T-helper 9 cell (primary cell): ENCODE results near the gene CALML3.

Source experiments
- DNase-seq: peaks from one replicate; pipeline ENCODE4 v3.0.0-alpha.2; 2020

Gene CALML3

DNA sequence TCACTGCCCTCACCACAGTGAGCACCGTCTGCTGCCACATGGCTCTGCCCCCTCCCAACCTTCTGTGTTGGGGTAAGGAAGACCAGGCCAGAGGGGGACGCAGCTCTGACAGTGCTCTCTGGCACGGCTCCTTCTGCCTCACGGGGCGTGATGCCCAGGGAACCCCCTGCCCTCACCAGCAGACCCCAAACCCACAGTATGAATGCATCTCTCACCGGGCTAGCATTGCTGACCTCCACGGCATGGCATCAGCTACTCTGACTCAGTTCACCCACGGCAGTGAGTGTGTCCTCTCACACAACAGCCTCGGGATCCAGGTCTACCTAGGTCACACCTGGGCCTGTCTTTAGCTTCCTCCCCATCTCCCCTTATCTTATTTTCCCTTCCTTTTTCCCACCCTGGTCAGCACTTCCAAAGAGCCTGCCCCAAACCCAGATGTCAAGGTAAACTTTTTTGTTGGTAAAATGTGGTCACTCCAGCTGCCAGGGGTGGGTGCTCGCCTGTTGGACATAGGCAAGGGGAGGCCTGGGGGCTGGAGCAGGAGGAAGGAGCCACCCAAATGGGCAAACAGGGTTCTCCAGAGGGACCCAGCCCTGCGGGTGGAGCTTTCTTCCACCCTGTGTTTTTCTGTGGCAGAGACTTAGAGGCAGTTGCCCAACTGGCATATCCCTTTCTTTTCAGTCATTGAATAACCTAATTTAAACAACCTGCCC is 4.4 kb downstream of the CALML3 start:
- no peak for DNase-seq

DNA sequence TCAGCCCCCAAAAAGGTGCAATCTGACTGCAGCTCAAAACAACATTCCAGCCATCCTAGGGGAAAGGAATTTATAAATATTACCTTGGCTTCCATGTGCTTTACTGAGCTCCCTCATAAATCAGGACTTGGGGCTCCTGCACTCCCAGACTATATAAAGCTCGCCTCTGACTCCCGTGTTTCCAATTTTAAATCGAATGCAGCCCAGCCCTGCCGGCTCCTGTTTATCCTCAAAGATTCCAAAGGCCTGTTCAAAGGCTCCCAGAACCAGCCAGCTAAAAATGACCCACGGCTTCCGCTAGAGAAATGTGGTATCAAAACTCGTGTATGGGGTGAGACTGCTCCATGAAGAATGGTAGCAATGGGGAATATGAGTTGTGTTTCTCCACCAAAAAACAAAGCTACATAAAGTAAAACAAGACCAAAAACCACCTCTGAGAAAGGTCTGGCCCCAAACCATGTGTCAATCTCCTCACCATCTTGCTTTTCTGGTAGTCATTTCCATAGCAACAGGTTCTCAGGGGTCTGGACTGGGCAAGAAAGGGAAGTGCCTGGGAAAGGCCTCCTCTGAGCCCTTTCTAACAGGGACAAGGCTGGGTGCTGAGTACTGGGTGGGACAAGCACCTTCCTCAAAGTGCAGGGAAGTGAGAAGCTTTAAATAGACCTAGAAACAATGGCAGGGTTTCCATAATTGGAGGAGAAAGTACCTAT is 5.1 kb downstream of the CALML3 start:
- no peak for DNase-seq

DNA sequence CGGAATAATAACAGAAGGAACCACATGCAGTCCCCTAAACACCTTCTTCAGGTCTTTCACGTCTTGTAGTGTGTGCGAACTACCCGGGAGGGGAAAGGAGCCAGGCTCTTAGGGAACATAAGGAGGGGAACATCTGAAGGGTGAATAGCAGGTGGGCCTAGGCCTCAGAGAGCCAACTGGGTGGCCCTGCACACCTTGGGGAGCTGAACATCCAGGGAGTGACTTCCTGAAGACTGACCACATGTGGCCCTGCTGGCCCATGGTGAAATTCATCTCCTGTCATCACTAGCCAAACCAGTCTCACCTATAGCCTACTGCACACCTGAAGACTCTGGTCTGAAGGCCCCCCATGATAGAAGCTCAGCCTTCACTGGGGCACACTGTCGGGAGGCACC is 5.6 kb downstream of the CALML3 start:
- DNase-seq, result no peak

DNA sequence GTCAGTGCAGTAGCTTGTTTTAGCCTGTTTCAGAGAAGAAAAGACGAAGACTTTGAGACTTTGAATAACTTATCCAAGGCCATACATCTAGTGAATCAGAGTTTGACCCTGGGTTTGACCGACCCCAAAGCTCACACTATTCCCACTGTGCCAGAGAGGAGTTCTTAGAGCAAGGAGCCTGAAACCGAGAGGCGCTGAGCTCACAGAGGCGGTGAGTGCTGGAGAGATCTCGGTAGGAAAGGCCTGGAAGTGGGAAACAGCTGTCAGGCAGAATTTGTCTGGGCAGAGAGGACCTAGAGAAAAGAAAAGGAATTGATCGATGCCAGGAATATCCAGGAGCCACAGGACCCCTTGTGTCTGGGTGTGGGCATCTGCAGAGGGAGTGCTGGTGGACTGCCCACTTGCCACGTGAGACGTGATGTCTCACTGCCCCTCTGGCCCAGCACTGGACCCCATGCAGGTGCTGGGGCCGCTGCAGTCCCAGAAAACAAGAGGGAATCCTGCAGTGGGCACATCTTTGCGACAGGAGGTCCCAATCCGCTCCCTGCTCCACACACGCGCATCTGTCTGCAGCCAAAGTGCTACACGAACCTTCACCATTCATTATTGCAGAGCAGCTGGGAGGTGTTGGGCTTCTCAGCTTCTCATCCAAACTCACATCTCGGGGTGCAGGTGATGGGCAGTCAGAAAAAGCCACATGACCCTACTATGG is 6.2 kb downstream of the CALML3 start:
- no peak for DNase-seq

DNA sequence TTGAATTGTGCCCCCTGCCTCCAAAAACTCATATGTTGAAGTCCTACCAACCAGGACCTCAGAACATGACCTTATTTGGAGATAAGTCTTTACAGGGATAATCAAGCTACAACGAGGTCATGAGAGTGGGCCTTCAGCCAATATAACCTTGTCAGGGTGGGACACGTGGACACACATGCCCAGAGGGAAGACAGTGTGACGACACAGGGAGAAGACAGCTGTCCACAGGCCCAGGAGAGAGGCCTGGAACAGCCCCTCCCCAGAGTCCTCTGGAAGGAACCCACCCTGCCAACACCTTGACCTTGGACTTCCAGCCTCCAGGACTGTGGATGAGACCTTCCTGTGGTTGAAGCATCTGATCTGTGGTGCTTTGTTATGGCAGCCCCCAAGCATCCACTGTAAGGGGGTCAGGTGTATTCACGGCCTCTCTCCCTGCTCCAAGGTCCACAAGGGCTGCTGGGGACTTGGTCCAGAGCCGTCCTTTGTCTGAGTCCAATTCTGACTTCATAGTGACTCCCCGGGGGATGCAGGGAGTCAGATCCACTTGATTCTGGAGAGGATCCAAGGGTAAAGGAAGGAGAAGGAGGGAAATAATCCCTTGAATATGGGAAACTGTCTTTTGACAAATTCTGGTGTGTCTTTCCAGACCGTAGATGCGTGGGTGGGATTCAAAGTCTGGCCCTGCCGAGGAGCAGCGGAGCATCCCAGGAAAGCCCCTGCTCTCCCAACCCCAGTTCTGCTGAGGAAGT is 7.0 kb downstream of the CALML3 start:
- no peak for DNase-seq

DNA sequence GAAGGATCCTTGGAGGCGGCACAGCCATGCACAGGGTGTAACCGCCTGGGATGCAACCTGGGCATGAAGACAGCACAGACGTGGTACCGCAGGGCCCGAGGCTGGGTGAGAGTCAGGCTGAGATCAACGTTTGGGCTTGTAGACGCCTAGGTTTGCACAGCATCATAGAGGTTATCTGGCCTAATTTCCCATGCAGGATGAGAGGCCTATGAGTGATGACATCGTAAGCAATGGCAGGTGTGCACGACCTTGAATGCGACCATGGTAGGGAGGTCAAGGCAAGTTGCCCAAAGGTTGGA is 7.5 kb downstream of the CALML3 start:
- no peak for DNase-seq

DNA sequence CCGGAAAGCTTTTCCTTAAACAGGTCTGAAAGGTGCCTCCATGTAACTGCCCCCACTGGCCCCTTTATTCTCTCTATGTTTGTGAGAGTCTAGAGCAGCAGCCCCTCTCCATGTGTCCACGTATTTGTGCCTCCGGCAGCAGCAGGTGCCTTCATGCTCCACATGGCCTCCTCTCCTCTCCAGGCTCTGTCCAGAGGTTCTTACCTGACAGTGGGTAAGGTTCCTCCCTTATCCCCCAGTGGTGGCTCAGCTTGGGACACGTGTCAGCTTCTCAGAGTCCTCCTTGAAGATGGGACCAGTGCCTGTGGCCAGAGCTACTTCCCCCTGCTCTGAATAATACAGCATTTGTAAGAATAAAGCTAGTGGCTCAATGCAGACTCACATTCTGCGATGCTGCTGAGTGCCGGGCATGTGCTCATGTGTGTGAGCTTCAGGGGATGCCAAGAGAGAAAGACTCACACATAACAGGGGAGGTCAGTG is 7.9 kb downstream of the CALML3 start:
- DNase-seq, result no peak

DNA sequence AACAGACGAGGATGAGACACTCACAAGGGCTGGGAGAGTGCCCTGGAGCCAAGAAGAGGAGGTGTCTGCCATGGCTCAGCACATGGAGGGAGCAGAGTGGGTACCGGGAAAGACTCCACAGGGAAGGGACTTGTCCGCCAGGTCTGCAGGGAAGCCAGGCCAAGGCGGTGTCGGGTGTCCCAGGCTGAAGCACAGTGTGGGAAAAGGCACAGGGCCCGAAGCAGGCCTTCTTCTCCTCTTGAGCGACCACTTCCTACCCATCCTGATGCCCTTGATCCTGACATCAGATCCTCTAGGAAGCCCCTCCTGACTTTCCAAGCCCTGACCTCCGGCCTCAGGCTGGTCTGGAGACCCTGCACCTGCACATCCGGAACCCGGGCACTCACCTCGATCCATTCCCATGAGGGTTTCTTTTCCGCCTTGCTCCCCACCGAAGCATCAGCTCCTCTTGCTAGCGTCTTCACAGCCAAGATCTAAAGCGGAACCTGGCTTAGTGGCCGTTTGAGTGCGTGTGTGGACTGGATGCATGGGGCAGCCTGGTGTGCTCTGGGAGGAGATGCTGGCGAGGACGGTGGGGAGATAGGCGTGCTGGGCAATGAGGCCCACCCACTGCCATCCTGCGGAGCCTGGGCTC is 8.5 kb downstream of the CALML3 start:
- no peak for DNase-seq

DNA sequence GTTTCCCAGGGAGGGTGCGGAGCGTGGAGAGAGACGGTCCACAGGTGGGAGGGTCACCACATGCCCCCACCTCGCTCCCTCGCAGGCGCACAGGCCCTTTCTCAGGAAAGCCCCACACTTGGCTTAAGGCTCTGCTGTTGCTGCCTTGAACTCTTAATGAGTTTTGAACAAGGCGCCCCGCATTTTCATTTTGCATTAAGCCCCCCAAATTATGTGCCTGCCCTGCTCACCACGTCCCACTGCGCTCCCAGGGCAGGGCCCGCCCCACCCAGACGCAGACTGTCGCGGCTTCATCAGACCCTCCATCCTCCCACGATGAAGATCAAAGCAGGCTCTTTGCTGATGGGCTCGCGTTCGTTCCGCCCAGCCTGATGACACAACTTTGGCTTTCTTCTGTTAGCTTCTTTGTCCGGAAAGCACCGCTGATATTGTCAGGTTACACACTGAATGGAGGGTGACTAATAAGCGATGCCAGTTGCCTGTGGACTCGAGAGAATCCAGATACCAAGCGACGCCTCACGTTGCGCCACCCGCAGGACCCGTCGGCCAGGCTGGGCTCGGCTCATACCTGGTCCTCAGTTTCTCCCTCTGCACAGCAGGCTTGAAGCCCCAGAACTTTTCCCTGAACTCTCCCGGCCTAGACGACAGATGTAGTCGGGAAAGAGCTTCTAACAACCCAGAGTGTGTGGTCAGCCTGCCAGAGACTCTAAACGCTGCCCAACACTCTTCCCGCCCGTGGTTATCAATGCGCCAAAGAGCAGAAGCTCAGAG is 9.5 kb downstream of the CALML3 start:
- no peak for DNase-seq

DNA sequence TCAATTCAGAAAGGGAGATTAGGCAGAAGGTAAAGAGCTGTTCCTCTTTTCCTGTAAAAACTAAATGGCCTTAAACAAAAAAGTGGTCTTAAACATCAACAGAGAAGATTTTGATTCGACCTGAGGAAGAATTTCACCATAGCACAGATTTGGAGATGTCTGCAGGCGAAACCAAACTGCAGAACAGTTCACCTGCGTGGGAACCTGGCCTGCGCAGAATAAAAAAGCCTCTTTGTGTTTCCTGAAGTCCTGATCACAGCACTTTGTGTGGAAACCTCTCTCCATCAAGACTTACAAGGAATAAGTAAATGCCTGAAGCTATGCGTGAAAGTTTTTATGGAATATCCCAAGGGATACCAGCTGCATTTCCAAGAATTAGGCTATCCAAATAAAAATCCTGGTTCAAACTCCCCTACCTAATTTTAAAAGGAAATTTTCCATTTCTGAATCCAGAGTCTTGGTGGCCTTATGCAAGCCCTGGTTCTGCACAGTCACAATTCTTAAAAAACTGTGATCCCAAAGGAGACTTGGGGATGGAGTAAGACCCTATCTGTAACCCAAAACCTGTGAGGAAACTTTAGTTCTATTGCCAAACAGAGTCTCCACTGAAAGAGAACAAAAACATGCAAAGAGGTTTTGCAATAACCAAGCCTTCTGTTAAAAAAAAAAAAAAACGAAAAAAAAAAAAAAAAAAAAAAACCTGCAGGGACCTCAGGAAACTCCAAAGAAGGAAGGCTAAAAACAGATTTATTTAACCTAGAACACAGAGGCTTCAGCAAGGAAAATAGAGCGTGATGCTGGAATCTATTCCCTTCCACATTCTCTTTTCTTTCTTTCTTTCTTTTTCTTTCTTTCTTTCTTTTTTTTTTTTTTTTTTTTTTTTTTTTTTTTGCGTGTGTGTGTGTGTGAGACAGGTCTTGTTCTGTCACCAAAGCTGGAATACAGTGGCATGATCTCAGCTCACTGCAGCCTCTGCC is 10.4 kb downstream of the CALML3 start:
- no peak for DNase-seq

DNA sequence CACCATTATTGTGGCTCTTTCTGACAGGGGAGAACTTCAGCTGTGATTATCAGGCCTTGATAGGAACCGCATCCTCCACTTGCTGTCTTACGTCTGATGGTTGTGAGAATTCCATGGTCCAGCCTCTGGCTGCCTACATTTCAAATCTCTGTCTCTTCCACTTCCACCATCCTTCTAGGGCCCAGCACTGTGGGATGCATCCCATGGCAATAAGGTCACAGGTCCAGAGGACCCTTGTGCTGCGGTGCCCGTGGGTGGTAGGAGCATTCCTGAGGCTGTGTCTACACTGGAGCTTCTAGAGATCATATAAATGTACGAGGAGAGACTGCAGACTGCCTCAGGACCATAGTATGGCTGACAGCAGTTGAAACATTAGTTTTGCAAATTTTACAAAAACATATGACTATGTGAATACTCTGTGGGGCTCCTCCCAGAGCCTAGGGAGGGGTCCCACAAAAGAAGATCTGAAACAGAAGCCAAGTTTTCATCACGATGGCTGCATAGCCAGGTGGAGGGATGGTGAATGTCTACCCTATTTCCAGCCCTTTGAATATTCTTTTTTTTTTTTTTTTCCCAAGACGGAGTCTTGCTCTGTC is 11.8 kb downstream of the CALML3 start:
- DNase-seq, result no peak

DNA sequence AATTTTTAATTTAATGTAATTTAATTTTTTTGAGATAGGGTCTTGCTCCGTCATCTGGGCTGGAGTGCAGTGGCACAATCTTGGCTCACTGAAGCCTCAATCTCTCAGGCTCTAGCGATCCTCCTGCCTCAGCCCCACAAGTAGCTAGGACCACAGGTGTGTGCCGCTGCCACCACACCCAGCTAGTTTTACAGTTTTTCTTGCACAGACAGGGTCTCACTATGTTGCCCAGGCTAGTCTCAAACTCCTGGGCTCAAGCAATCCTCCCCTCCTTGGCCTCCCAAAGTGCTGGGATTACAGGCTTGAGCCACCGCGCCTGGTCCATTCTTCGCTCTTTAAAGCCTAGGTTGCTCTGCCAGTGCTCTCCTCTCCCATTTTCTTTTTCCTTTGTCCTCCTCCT is 12.9 kb downstream of the CALML3 start:
- no peak for DNase-seq

DNA sequence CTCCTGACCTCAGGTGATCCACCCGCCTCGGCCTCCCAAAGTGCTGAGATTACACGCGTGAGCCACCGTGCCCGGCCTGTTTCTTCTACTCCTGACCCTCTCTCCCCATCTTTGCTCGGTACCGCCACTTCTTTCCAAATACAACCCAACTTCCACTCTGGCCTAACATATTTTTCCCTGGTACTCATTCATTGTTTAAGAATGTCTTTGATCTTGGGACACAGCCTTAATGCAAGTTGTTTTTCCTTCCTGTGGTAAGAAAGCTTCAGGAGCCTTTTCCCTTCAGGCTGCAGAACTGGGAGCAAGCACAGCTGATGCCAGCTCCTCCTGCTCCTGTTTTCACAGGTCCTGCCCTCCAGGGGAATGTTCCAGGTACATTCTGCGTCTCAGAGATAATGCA is 13.7 kb downstream of the CALML3 start:
- DNase-seq, result no peak

DNA sequence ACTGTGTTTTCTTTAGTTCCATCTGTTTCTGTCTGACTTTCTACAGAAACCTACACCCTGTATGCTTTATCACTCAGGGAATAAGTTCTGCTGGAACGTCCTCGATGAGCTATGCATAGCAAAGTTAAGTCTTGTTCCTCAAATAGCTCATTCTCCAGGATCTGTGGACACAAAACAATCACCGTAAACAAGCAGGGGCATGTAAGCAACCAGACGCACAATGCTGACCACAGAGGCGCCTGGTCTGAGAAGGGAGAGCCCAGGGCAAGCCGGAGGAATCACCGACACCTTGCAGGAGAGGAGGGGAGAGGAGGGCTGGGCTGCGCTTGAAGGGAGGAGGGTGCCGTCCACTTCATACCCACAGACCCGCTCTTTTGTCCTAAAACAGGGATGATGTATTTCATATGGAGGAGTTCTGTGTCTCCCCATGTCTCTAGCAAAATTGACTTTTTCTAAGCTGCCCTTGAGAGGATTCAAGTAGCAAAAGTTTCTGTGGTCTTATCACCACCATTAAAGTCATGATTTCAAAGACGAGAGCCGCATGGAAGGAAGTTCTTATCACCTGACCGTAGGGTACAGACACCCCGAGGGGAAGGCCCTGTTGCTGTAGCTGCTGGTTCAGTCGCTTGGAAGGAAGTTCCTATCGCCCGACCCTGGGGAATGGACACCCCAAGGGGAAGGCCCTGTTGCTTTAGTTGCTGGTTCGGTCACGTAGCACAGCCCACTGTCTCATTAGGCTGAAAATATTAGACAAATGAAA is 14.3 kb downstream of the CALML3 start:
- DNase-seq, result no peak

DNA sequence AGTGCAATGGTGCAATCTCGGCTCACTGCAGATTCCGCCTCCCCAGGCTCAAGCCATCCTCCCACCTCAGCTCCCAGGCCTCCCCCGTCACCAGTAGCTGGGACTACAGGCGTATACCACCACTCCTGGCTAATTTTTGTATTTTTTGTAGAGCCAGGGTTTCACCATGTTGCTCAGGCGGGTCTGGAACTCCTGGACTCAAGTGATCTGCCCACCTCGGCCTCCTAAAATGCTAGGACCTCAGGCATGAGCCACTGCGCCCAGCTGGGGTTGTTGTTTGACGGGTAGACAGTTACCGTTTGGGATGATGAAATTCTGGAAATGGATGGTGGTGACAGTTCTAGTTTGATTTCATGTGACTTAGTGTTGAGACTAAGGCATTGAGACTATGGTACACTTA is 15.3 kb downstream of the CALML3 start:
- DNase-seq, result no peak

DNA sequence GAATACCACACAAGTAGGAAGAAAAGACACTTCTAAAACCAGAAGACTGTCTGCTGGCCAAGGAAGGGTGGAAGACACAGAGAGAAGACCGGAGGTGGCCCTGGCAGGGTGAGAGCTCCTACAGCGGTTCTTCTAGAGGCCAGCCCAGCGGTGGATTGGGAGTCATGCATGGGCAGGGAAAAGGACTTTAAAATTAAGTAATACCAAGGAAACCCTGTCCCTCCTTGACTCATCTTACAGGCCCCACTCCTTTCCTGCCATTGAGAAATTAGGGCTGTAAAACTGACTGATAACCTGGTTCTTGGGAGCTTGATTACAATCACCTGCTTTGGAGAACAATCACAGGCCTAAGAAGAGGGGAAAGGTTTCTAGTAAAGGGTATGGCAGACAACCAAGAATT is 16.1 kb downstream of the CALML3 start:
- no peak for DNase-seq

DNA sequence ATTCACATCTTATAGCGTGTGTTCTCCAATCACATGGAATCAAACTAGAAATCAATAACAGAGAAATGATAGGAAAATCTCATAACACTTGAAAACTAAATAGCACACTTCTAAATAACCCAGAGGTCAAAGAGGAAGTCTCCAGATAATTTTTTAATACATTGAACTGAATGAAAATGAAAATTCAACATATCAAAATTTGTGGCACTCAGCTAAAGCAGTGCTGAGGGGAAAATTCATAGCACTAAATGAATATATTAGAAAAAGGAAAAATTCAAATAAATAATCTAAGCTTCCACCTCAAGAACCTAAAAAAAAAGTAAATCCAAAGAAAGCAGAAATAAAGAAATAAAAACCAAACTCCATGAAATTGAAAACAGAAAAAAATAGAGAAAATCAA is 17.3 kb downstream of the CALML3 start:
- DNase-seq, result no peak

DNA sequence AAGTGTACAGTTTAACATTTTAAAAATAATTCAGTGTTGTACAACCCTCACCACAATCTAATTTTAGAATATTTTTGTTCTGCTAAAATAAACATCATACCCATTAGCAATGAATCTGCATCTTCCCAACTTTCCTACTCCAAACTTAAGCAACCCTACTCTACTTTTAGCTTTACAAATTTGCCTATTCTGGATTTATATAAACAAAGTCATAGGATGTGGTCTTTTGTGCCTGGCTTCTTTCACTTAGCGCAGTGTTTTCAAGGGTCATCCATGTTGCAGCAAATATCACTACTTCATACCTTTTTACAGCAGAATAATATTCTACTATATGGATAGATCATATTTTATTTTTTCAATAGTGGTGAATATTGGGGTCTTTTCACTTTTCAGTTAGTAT is 18.9 kb downstream of the CALML3 start:
- DNase-seq, result no peak

DNA sequence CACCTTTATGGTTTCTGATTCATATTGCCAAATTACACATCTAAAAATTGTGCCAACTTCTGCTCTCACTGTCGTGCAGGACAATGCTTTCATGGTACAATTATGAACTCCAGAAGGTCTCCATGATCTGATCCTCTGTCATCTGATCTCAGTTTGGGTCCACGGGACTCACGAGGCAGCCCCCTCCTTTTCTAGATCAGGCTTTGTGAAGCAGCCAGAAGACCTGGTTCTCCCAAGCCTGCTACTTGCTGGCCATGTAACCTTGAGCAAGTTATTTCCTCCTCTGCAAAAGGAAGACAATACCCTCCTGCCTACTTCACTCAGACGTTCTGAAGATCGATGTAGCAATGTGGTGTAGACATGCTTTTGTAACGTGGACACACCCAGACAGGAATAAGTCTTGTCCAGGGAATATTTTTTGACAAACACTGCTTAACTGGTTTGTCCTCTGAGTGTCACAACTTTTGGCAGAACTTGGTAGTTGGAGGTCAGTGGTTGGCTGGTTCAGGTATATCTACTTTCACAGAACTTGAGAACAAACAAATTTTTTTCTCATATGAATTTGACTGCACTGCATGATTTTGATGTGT is 19.6 kb downstream of the CALML3 start:
- DNase-seq, result no peak
